ENCODE data around the gene POU1F1.

Gene POU1F1

GRCh38 chr3:87225659-87226058 is 50.7 kb downstream of the POU1F1 start:
- H3K4me3 ChIP-seq (ENCODE audit: control insufficient read depth, low read depth, low read length) = no peak overlapping the region
- no peak for TF ChIP-seq CTCF (IDR thresholded peaks at IDR 0.05; ENCODE audit: control insufficient read depth, insufficient read depth, low read depth, low read length, missing control alignments)
- DNase-seq (ENCODE audit: low read depth) = no peak

- no peak overlapping the region for H3K4me3 ChIP-seq (ENCODE audit: control insufficient read depth, low read depth, low read length)
- TF ChIP-seq CTCF (IDR thresholded peaks at IDR 0.05; ENCODE audit: control insufficient read depth, insufficient read depth, low read depth, low read length, missing control alignments) = no peak
- DNase-seq (ENCODE audit: low read depth) = no peak
These were observed 56.8 kb downstream of the POU1F1 start for GRCh38 chr3:87219611-87220010.

- no peak for DNase-seq (ENCODE audit: low read depth)
- no peak overlapping the region for H3K4me3 ChIP-seq (ENCODE audit: control insufficient read depth, low read depth, low read length)
- no peak for TF ChIP-seq CTCF (IDR thresholded peaks at IDR 0.05; ENCODE audit: control insufficient read depth, insufficient read depth, low read depth, low read length, missing control alignments)
These were observed 57.8 kb downstream of the POU1F1 start for GRCh38 chr3:87218560-87218959.

Data from AG09309 (cell line).